ENCODE data around the gene TMEM126A. TPM values are rescaled to one million over a fixed set of nuclear protein-coding genes. Genes with fewer than 3 reads are reported as not detected.

TMEM126A gene
- total RNA-seq, 1 experiment from 2014 or later, result 37.7 TPM

DNA sequence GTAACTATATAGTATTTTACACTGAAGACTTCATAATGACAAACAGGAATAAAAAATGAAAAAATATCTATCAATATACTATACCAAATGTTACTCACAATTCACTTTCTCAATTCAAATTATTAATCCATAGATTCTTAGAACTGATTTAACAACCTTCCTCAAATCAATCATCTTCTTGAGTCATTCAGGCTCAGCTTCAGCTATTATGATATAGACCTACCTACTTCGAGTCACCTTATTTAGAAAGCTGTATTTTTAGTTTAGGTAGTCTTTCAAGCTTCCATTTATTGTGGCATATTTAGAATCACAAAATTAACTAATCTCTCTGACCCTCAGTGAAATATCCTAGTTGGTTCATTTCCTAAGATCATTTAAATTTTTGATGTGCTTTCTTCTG lies 9.0 kb downstream of the TMEM126A start:
- Histone ChIP-seq H3K36me3 (ENCODE audit: control insufficient read depth, insufficient read depth, low read length) (peaks cover 2% of the 10 kb centered on the region; the same call in 1 of the 2 replicates), H3K9me3 (no peaks in the 10 kb centered on the region), H3K27me3 (replicated peaks; ENCODE audit: control insufficient read depth, insufficient read depth, low read length) (no peaks in the 10 kb centered on the region), H3K4me3 (ENCODE audit: low read depth, low read length) (no peak overlapping the region), H3K4me1 (peaks cover 9% of the 10 kb centered on the region; the same call in 1 of the 2 replicates)
- Mint-ChIP-seq H3K27me3 (ENCODE audit: insufficient read depth, unreplicated experiment) (no peaks in the 10 kb centered on the region), H3K4me3 (ENCODE audit: unreplicated experiment) (no peak overlapping the region), H3K4me1 (ENCODE audit: low read depth, unreplicated experiment) (peaks cover 35% of the 10 kb centered on the region), H3K27ac (ENCODE audit: unreplicated experiment) (no peak overlapping the region), H3K36me3 (ENCODE audit: insufficient read depth, unreplicated experiment) (peaks cover 74% of the 10 kb centered on the region), H3K9me3 (ENCODE audit: unreplicated experiment) (no peaks in the 10 kb centered on the region)
- no peak for DNase-seq
- BruUV-seq (replicated peaks), result no TSS peak
- TF ChIP-seq, protein P1, sequence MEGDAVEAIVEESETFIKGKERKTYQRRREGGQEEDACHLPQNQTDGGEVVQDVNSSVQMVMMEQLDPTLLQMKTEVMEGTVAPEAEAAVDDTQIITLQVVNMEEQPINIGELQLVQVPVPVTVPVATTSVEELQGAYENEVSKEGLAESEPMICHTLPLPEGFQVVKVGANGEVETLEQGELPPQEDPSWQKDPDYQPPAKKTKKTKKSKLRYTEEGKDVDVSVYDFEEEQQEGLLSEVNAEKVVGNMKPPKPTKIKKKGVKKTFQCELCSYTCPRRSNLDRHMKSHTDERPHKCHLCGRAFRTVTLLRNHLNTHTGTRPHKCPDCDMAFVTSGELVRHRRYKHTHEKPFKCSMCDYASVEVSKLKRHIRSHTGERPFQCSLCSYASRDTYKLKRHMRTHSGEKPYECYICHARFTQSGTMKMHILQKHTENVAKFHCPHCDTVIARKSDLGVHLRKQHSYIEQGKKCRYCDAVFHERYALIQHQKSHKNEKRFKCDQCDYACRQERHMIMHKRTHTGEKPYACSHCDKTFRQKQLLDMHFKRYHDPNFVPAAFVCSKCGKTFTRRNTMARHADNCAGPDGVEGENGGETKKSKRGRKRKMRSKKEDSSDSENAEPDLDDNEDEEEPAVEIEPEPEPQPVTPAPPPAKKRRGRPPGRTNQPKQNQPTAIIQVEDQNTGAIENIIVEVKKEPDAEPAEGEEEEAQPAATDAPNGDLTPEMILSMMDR (IDR thresholded peaks at IDR 0.05; ENCODE audit: insufficient read depth in 1 of 2, low read depth in 1 of 2, low read length in 1 of 2, severe bottlenecking in 1 of 2, unreplicated experiment in 1 of 2), result no peak
- CTCF ChIA-PET, result no interaction called here
- POLR2A ChIA-PET, result no interaction called here
- intact Hi-C loops (cut with micrococcal nuclease; ENCODE audit: unreplicated experiment), result no loop called here

DNA sequence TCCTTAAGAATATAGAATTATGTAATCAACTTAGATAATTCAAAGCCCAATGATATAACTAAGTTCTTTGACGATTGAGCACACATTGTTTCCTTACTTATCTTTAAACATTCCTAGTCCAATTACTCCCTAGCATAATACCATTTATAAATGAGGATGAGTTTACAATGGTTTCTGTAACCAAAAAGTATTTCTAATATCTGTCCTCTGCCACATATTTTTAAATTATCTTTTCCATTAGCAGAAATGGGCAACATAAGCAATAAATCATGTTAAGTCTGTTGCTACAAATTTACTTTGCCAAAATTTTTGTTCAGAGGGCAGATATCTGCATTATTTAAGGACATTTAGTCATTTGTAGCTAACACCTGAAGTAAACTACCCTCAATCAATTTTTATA lies 10.4 kb downstream of the TMEM126A start:
- no peak overlapping the region for H3K4me3 Mint-ChIP-seq (ENCODE audit: unreplicated experiment)
- no peak for DNase-seq
- peaks cover 30% of the 10 kb centered on the region for H3K4me1 Mint-ChIP-seq (ENCODE audit: low read depth, unreplicated experiment)
- no peaks in the 10 kb centered on the region for H3K27me3 Mint-ChIP-seq (ENCODE audit: insufficient read depth, unreplicated experiment)
- TF ChIP-seq, protein P1 (IDR thresholded peaks at IDR 0.05; ENCODE audit: insufficient read depth in 1 of 2, low read depth in 1 of 2, low read length in 1 of 2, severe bottlenecking in 1 of 2, unreplicated experiment in 1 of 2), result no peak
- peaks cover 82% of the 10 kb centered on the region for H3K36me3 Mint-ChIP-seq (ENCODE audit: insufficient read depth, unreplicated experiment)
- Histone ChIP-seq H3K9me3 (no peaks in the 10 kb centered on the region), H3K27me3 (replicated peaks; ENCODE audit: control insufficient read depth, insufficient read depth, low read length) (no peaks in the 10 kb centered on the region), H3K4me3 (ENCODE audit: low read depth, low read length) (no peak overlapping the region), H3K36me3 (ENCODE audit: control insufficient read depth, insufficient read depth, low read length) (peaks cover 2% of the 10 kb centered on the region; the same call in 1 of the 2 replicates), H3K4me1 (peaks cover 6% of the 10 kb centered on the region; the same call in 1 of the 2 replicates)
- no peaks in the 10 kb centered on the region for H3K9me3 Mint-ChIP-seq (ENCODE audit: unreplicated experiment)
- intact Hi-C loops (cut with micrococcal nuclease; ENCODE audit: unreplicated experiment), result no loop called here
- CTCF ChIA-PET, result no interaction called here
- no TSS peak for BruUV-seq (replicated peaks)
- no peak overlapping the region for H3K27ac Mint-ChIP-seq (ENCODE audit: unreplicated experiment)
- POLR2A ChIA-PET, result no interaction called here

DNA sequence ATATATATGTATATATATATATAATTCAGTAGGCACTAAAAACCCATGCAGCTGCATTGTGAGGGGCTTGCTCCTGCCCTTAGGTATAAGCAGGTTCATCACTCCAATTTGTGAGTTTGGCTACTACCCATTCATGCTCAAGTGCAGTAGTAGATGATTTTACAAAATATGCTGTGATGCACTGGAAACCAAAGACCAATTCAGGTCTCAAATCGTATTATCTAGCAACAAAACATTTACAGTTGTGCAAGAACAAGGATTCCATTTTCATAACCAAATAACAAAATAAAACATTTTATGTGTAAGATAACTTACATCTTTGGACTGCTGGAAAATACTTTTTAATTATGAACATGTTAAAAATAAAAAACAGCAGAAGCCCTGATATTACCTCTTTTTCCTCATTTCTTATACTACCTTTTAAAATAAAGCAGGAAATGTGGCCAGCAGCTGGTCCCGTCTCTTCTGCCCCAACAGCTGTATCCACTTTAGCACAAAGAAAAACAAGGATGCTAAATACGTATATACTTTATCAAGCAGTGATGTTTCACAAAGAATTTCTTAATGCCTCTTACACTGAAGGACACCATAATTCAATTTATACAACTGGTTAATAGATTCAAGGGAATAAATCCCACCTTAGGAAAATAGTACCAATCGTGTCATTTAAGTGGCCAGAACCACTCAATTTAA lies 14.4 kb downstream of the TMEM126A start:
- peaks cover 9% of the 10 kb centered on the region; the same call in 1 of the 2 replicates for H3K4me1 ChIP-seq
- H3K4me3 ChIP-seq (ENCODE audit: low read depth, low read length), result peak overlapping the region; percentile 91
- ChIA-PET CTCF (no interaction called here), POLR2A (no interaction called here)
- TF ChIP-seq, protein P1 (IDR thresholded peaks at IDR 0.05; ENCODE audit: insufficient read depth in 1 of 2, low read depth in 1 of 2, low read length in 1 of 2, severe bottlenecking in 1 of 2, unreplicated experiment in 1 of 2), result no peak
- Mint-ChIP-seq H3K4me1 (ENCODE audit: low read depth, unreplicated experiment) (peaks cover 29% of the 10 kb centered on the region), H3K4me3 (ENCODE audit: unreplicated experiment) (peak overlapping the region; percentile 91), H3K27me3 (ENCODE audit: insufficient read depth, unreplicated experiment) (no peaks in the 10 kb centered on the region), H3K9me3 (ENCODE audit: unreplicated experiment) (no peaks in the 10 kb centered on the region), H3K36me3 (ENCODE audit: insufficient read depth, unreplicated experiment) (peaks cover 79% of the 10 kb centered on the region), H3K27ac (ENCODE audit: unreplicated experiment) (no peak overlapping the region)
- DNase-seq, result no peak
- H3K9me3 ChIP-seq, result no peaks in the 10 kb centered on the region
- H3K36me3 ChIP-seq (ENCODE audit: control insufficient read depth, insufficient read depth, low read length), result peaks cover 4% of the 10 kb centered on the region
- intact Hi-C loops (cut with micrococcal nuclease; ENCODE audit: unreplicated experiment), result loop anchor here (10.0 kb wide), 2 partner anchors 583 to 643 kb away; partner anchors contain the start of genes EED and HIKESHI
- no peaks in the 10 kb centered on the region for H3K27me3 ChIP-seq (replicated peaks; ENCODE audit: control insufficient read depth, insufficient read depth, low read length)
- no TSS peak for BruUV-seq (replicated peaks)
